H1 (cell line): ENCODE results near the gene COG3. TPM values are rescaled to one million over a fixed set of nuclear protein-coding genes. Genes with fewer than 3 reads are reported as not detected.

Experiments
- CTCF ChIA-PET: fragments of 300-600 bp; sonication (Branson Sonifier 250); formaldehyde crosslinking; loops from one replicate; lab custom pipeline; 2021; ENCODE audit not compliant: partially characterized antibody; lab: Charles Lee
- POLR2A ChIA-PET: fragments of 300-600 bp; sonication (Branson Sonifier 250); formaldehyde crosslinking; loops from one replicate; lab custom pipeline; 2021; ENCODE audit warnings: inconsistent platforms; ENCODE audit not compliant: partially characterized antibody; lab: Charles Lee
- DNase-seq, 2 experiments: peaks; one replicate each; pipeline versions ENCODE4 v3.0.0 to v3.0.0-alpha.2; 2010 to 2022; ENCODE audit warnings: low spot score in 2 of 2, low read depth in 1 of 2, mixed read lengths in 1 of 2
- FAIRE-seq: peaks from 2 replicates; lab custom pipeline; 2011; peaks lifted over from hg19 to GRCh38; lab: Jason Lieb, UNC
- H2AFZ ChIP-seq: 2 replicates; pipeline ENCODE4 v1.8.1; 2012; ENCODE audit warnings: low read length, inconsistent platforms
- H2AK5ac ChIP-seq: 2 replicates; pipeline ENCODE4 v1.6.1; 2013; ENCODE audit warnings: low read depth, low read length
- H2BK120ac ChIP-seq: replicated peaks from 2 replicates; pipeline ENCODE3; 2013; ENCODE audit warnings: low read depth, low read length, inconsistent platforms
- H2BK12ac ChIP-seq: 2 replicates; pipeline ENCODE4 v1.6.1; 2013; ENCODE audit warnings: low read depth, low read length
- H2BK15ac ChIP-seq: 2 replicates; pipeline ENCODE4 v1.6.1; 2013; ENCODE audit warnings: low read length
- H2BK20ac ChIP-seq: 2 replicates; pipeline ENCODE4 v1.6.1; 2013; ENCODE audit warnings: low read length
- H2BK5ac ChIP-seq: 2 replicates; pipeline ENCODE4 v1.6.1; 2013; ENCODE audit warnings: low read depth, low read length
- H3K14ac ChIP-seq: 2 replicates; pipeline ENCODE4 v1.6.1; 2013; ENCODE audit warnings: inconsistent platforms; ENCODE audit not compliant: insufficient read length
- H3K18ac ChIP-seq: 2 replicates; pipeline ENCODE4 v1.6.1; 2013; ENCODE audit warnings: low read length; ENCODE audit errors: extremely low read depth
- H3K23ac ChIP-seq: 2 replicates; pipeline ENCODE4 v1.6.1; 2013; ENCODE audit warnings: inconsistent platforms; ENCODE audit not compliant: insufficient read length
- H3K23me2 ChIP-seq: 2 replicates; pipeline ENCODE4 v1.6.1; 2013; ENCODE audit warnings: low read depth, low read length
- H3K27ac ChIP-seq: 2 replicates; pipeline ENCODE4 v1.6.1; 2011; ENCODE audit warnings: low read depth, low read length, inconsistent platforms
- H3K27me3 ChIP-seq, 4 experiments: replicated peaks in 1 of 4; 1 replicate in 1 of 4; 2 replicates in 3 of 4; pipeline versions ENCODE4 v1.6.1 to v1.8.1; 2011 to 2013; ENCODE audit warnings: low read length in 3 of 4, mild to moderate bottlenecking in 3 of 4, inconsistent platforms in 2 of 4, mixed read lengths in 2 of 4, moderate library complexity in 1 of 4; ENCODE audit not compliant: control insufficient read depth in 3 of 4, insufficient read depth in 3 of 4; ENCODE audit errors: extremely low read depth in 1 of 4
- H3K36me3 ChIP-seq, 4 experiments: 2 replicates each; pipeline versions ENCODE4 v1.6.1 to v1.8.1; 2011 to 2013; ENCODE audit warnings: mild to moderate bottlenecking in 4 of 4, low read length in 3 of 4, moderate library complexity in 2 of 4, control low read depth in 1 of 4, inconsistent platforms in 1 of 4; ENCODE audit not compliant: insufficient read depth in 4 of 4, control insufficient read depth in 2 of 4
- H3K4ac ChIP-seq: replicated peaks from 2 replicates; pipeline ENCODE3; 2013; ENCODE audit warnings: low read length, low read depth, mixed read lengths, inconsistent platforms; ENCODE audit not compliant: insufficient read length
- H3K4me1 ChIP-seq, 4 experiments: replicated peaks in 1 of 4; 1 replicate in 1 of 4; 2 replicates in 3 of 4; pipeline versions ENCODE4 v1.6.1 to v1.8.1; 2011 to 2013; ENCODE audit warnings: low read length in 3 of 4, inconsistent platforms in 2 of 4, mixed read lengths in 1 of 4; ENCODE audit not compliant: insufficient read depth in 4 of 4, control insufficient read depth in 3 of 4
- H3K4me2 ChIP-seq, 2 experiments: 2 replicates each; pipeline versions ENCODE4 v1.6.1 to v1.8.1; 2011 to 2013; ENCODE audit warnings: low read depth in 2 of 2, low read length in 2 of 2, control low read depth in 1 of 2, inconsistent platforms in 1 of 2, mild to moderate bottlenecking in 1 of 2; ENCODE audit not compliant: insufficient read depth in 1 of 2
- H3K4me3 ChIP-seq, 4 experiments: fragments of 200-600, 300-600 bp in 1 of 4; sonication (generic), shearing (Covaris generic), sonication (Bioruptor Twin) in 1 of 4; 2 replicates each; pipeline versions ENCODE4 v1.5.1 to v1.8.1; 2011 to 2016; ENCODE audit warnings: low read length in 4 of 4, low read depth in 3 of 4, control low read depth in 2 of 4, inconsistent platforms in 2 of 4, mild to moderate bottlenecking in 2 of 4, mixed read lengths in 1 of 4, moderate library complexity in 1 of 4; ENCODE audit not compliant: insufficient read depth in 2 of 4; ENCODE audit errors: extremely low read depth in 1 of 4
- H3K56ac ChIP-seq: replicated peaks from 2 replicates; pipeline ENCODE3; 2013; ENCODE audit warnings: low read depth, mild to moderate bottlenecking, mixed read lengths, low read length, inconsistent platforms; ENCODE audit not compliant: insufficient read length
- H3K79me1 ChIP-seq: 2 replicates; pipeline ENCODE4 v1.6.1; 2013; ENCODE audit warnings: low read depth, low read length, control low read depth
- H3K79me2 ChIP-seq, 2 experiments: 2 replicates each; pipeline versions ENCODE4 v1.6.1 to v1.8.1; 2012 to 2013; ENCODE audit warnings: low read length in 2 of 2, mild to moderate bottlenecking in 2 of 2, inconsistent platforms in 1 of 2; ENCODE audit not compliant: insufficient read depth in 2 of 2, control insufficient read depth in 1 of 2
- H3K9ac ChIP-seq, 4 experiments: replicated peaks in 1 of 4; 1 replicate in 1 of 4; 2 replicates in 3 of 4; pipeline versions ENCODE4 v1.6.1 to v1.8.1; 2011 to 2013; ENCODE audit warnings: low read depth in 3 of 4, low read length in 3 of 4, control low read depth in 2 of 4, mild to moderate bottlenecking in 2 of 4, moderate library complexity in 2 of 4, inconsistent platforms in 1 of 4; ENCODE audit errors: extremely low read depth in 1 of 4
- H3K9me3 ChIP-seq, 2 experiments: 2 replicates each; pipeline versions ENCODE4 v1.6.1 to v1.8.1; 2012 to 2013; ENCODE audit warnings: mild to moderate bottlenecking in 2 of 2, moderate library complexity in 2 of 2, control low read depth in 1 of 2, inconsistent platforms in 1 of 2, low read depth in 1 of 2, low read length in 1 of 2, mixed read lengths in 1 of 2; ENCODE audit not compliant: insufficient read depth in 2 of 2
- H4K20me1 ChIP-seq, 2 experiments: replicated peaks in 1 of 2; 2 replicates each; pipeline versions ENCODE3 to v1.8.1; 2011 to 2013; ENCODE audit warnings: inconsistent platforms in 2 of 2, low read length in 2 of 2, mild to moderate bottlenecking in 1 of 2; ENCODE audit not compliant: insufficient read depth in 2 of 2, control insufficient read depth in 1 of 2
- H4K5ac ChIP-seq: 2 replicates; pipeline ENCODE4 v1.6.1; 2013; ENCODE audit warnings: low read length, low read depth, mixed read lengths, inconsistent platforms; ENCODE audit not compliant: insufficient read length
- H4K8ac ChIP-seq: 2 replicates; pipeline ENCODE4 v1.8.0; 2013; ENCODE audit warnings: mild to moderate bottlenecking, moderate library complexity, low read length, inconsistent platforms; ENCODE audit not compliant: insufficient read depth; ENCODE audit errors: extremely low read depth
- H4K91ac ChIP-seq: replicated peaks from 2 replicates; pipeline ENCODE3; 2013; ENCODE audit warnings: low read length, mixed read lengths, inconsistent platforms; ENCODE audit not compliant: insufficient read length
- ATF3 ChIP-seq: IDR thresholded peaks from 2 replicates; pipeline ENCODE4 v1.6.1; 2011; ENCODE audit warnings: low read depth, mild to moderate bottlenecking, low read length; ENCODE audit not compliant: insufficient read depth
- CHD2 ChIP-seq: IDR thresholded peaks from 2 replicates; pipeline ENCODE4 v1.6.1; 2012; ENCODE audit warnings: low read length, improper control_type of control experiment
- CTBP2 ChIP-seq: IDR thresholded peaks from 2 replicates; pipeline ENCODE4 v1.7.0; 2011; ENCODE audit warnings: borderline replicate concordance, mild to moderate bottlenecking, moderate library complexity, mixed read lengths, low read length; ENCODE audit not compliant: insufficient read depth, insufficient read length
- EGR1 ChIP-seq: IDR thresholded peaks from 2 replicates; pipeline ENCODE4 v1.6.1; 2011; ENCODE audit warnings: low read depth, low read length, borderline replicate concordance
- EP300 ChIP-seq, 2 experiments: IDR thresholded peaks; 1 replicate in 1 of 2; 2 replicates in 1 of 2; pipeline ENCODE4 v1.6.1; 2011 to 2012; ENCODE audit warnings: low read depth in 2 of 2, low read length in 2 of 2, mild to moderate bottlenecking in 2 of 2, borderline replicate concordance in 1 of 2, inconsistent platforms in 1 of 2, moderate library complexity in 1 of 2
- KDM4A ChIP-seq: IDR thresholded peaks from one replicate; pipeline ENCODE4 v1.7.1; 2012; ENCODE audit warnings: low read depth, mild to moderate bottlenecking, moderate library complexity, low read length, inconsistent platforms; ENCODE audit not compliant: severe bottlenecking
- NRF1 ChIP-seq: IDR thresholded peaks from 2 replicates; pipeline ENCODE4 v1.6.1; 2011; ENCODE audit warnings: mild to moderate bottlenecking, low read depth, low read length, improper control_type of control experiment
- RAD21 ChIP-seq, 2 experiments: IDR thresholded peaks in 1 of 2; conservative IDR thresholded peaks in 1 of 2; 2 replicates each; pipeline ENCODE4 v1.6.1; 2011; ENCODE audit warnings: low read depth in 2 of 2, low read length in 2 of 2, improper control_type of control experiment in 1 of 2, inconsistent platforms in 1 of 2, mild to moderate bottlenecking in 1 of 2, moderate library complexity in 1 of 2
- RNF2 ChIP-seq: fragments of 200-900, 300-1000 bp; sonication (generic); IDR thresholded peaks from 2 replicates; pipeline ENCODE4 v1.7.1; 2016; ENCODE audit warnings: borderline replicate concordance, low read depth, mild to moderate bottlenecking, antibody characterized with exemption, low read length; ENCODE audit not compliant: poor library complexity, severe bottlenecking; ENCODE audit errors: missing control alignments
- RXRA ChIP-seq: IDR thresholded peaks from 2 replicates; pipeline ENCODE4 v1.6.1; 2011; ENCODE audit warnings: low read depth, mild to moderate bottlenecking, low read length, moderate library complexity; ENCODE audit not compliant: insufficient read depth
- TEAD4 ChIP-seq: IDR thresholded peaks from 2 replicates; pipeline ENCODE4 v1.6.1; 2012; ENCODE audit warnings: low read depth, low read length, inconsistent platforms, mixed read lengths
- WGBS, 2 experiments: shearing (Covaris generic) in 1 of 2; methylation state at CpG; one replicate each; pipeline versions ENCODE4 v1.1.6 to v1.1.7; 2013 to 2015; ENCODE audit warnings: low lambda C conversion rate in 2 of 2, mixed read lengths in 2 of 2, inconsistent platforms in 1 of 2, low coverage in 1 of 2, missing lambda C conversion rate in 1 of 2; ENCODE audit not compliant: insufficient replicate concordance in 2 of 2, insufficient coverage in 1 of 2, insufficient read length in 1 of 2; ENCODE audit errors: extremely low coverage in 1 of 2, missing lambda C conversion rate in 1 of 2; 5-methylcytosine and 5-hydroxymethylcytosine counted together
- polyA plus RNA-seq, 7 experiments: library from polyadenylated mRNA; depleted of rRNA in 3 of 7; stranded (reverse) in 5 of 7; unstranded in 2 of 7; fragments of >200 nt in 5 of 7; fragments of 200-250 nt in 2 of 7; gene quantifications; 1 replicate in 5 of 7; 2 replicates in 1 of 7; 4 replicates in 1 of 7; pipeline versions ENCODE4 v1.2.1 to v1.2.3, GENCODE V29; 2011 to 2013; ENCODE audit warnings: missing spikeins in 2 of 7, mixed read lengths in 2 of 7
- total RNA-seq: library from RNA; stranded (reverse); fragmentation: NEBNext Ultra II Directional; extraction: Animal tissue kit (Norgen Biotek cat#: 25700); gene quantifications from 2 replicates; pipeline ENCODE4 v1.2.1, GENCODE V29; 2021

Gene COG3
- total and polyA plus RNA-seq, 2 of the 8 experiments (the other 6 are each of a cell fraction or from before 2014, with no cell fraction given) = 12.7 to 13.5 TPM

- POLR2A ChIA-PET = no interaction called here
- TF ChIP-seq TEAD4 (no peak), CHD2 (no peak), EGR1 (no peak), RXRA (no peak), ATF3 (no peak), KDM4A (no peak), RNF2 (no peak), NRF1 (no peak), RAD21 (IDR thresholded peaks at IDR 0.05 in 1 of 2, conservative IDR thresholded peaks at IDR 0.05 in 1 of 2; ENCODE audit: low read depth in 2 of 2, low read length in 2 of 2) (no peak), EP300 (IDR thresholded peaks at IDR 0.05; ENCODE audit: borderline replicate concordance in 1 of 2, low read depth in 2 of 2, low read length in 2 of 2) (no peak), CTBP2 (no peak)
Measured at GRCh38 chr13:45487604-45488003, 22.9 kb downstream of the COG3 start.

More at GRCh38 chr13:45487604-45488003, 22.9 kb downstream of the COG3 start:
- H3K27me3 ChIP-seq = no peaks in the 10 kb centered on the region
- WGBS, 2 experiments = 100% methylated on average over 1 of the region's 1 CpG; no CpG with 5 or more reads in 1 of the 2 experiments
- no peak overlapping the region for H3K18ac ChIP-seq
- H3K36me3 ChIP-seq = peaks cover 0 to 49% (median 16%) of the 10 kb centered on the region in 4 experiments; a peak in 6 of 8 replicates
- CTCF ChIA-PET = interaction anchor here (1.3 to 2.1 kb wide), 3 partner anchors 14 to 117 kb away, joined by 4 to 9 read pairs (median 4); no protein-coding TSS in a partner anchor
- no peak overlapping the region for H2AK5ac ChIP-seq
- no peak overlapping the region for H2BK12ac ChIP-seq
- H4K8ac ChIP-seq = no peak overlapping the region
- no peak for DNase-seq
- H3K4me1 ChIP-seq = no peaks in the 10 kb centered on the region
- H3K79me1 ChIP-seq = no peaks in the 10 kb centered on the region
- no peak overlapping the region for H2AFZ ChIP-seq
- no peak for FAIRE-seq
- H3K9me3 ChIP-seq = peaks cover 0 to 2% of the 10 kb centered on the region in 2 experiments; a peak in 1 of 4 replicates
- H3K56ac ChIP-seq = no peak overlapping the region
- no peak overlapping the region for H3K23ac ChIP-seq
- no peaks in the 10 kb centered on the region for H3K79me2 ChIP-seq
- no peak overlapping the region for H4K91ac ChIP-seq
- H3K27ac ChIP-seq = no peak overlapping the region
- H2BK20ac ChIP-seq = no peak overlapping the region
- no peak overlapping the region for H3K4me3 ChIP-seq
- H3K14ac ChIP-seq = no peak overlapping the region
- no peaks in the 10 kb centered on the region for H4K20me1 ChIP-seq
- no peak overlapping the region for H2BK15ac ChIP-seq
- no peak overlapping the region for H3K4me2 ChIP-seq
- no peak overlapping the region for H2BK120ac ChIP-seq
- H2BK5ac ChIP-seq = no peak overlapping the region
- no peak overlapping the region for H4K5ac ChIP-seq
- H3K4ac ChIP-seq = no peak overlapping the region
- H3K9ac ChIP-seq = no peak overlapping the region
- no peaks in the 10 kb centered on the region for H3K23me2 ChIP-seq
